Keratinocyte (primary cell): ENCODE measurements around the gene MST1. TPM values are rescaled to one million over a fixed set of nuclear protein-coding genes. Genes with fewer than 3 reads are reported as not detected.

Experiments
- DNase-seq: peaks from one replicate; pipeline ENCODE4 v3.0.0-alpha.2; 2011; ENCODE audit warnings: low read depth, missing footprints, low spot score
- FAIRE-seq: peaks from 2 replicates; lab custom pipeline; 2011; peaks lifted over from hg19 to GRCh38; lab: Jason Lieb, UNC
- H2AFZ ChIP-seq: 2 replicates; pipeline ENCODE4 v1.6.0; 2012; ENCODE audit warnings: low read length, control low read depth, inconsistent platforms; ENCODE audit not compliant: control insufficient read depth
- H3K27ac ChIP-seq: 2 replicates; pipeline ENCODE4 v1.5.1; 2011; ENCODE audit warnings: low read length; ENCODE audit not compliant: control insufficient read depth, insufficient read depth
- H3K27me3 ChIP-seq: 3 replicates; pipeline ENCODE4 v1.6.0; 2011; ENCODE audit warnings: low read length; ENCODE audit not compliant: control insufficient read depth, insufficient read depth; ENCODE audit errors: extremely low read depth
- H3K36me3 ChIP-seq, 2 experiments: 2 replicates in 1 of 2; 3 replicates in 1 of 2; pipeline ENCODE4 v1.5.1; 2011; ENCODE audit warnings: low read length in 2 of 2, mild to moderate bottlenecking in 1 of 2; ENCODE audit not compliant: control insufficient read depth in 2 of 2, insufficient read depth in 2 of 2; ENCODE audit errors: extremely low read depth in 1 of 2
- H3K4me1 ChIP-seq: 3 replicates; pipeline ENCODE4 v1.5.1; 2011; ENCODE audit warnings: low read length; ENCODE audit not compliant: control insufficient read depth, insufficient read depth; ENCODE audit errors: extremely low read depth
- H3K4me2 ChIP-seq: 3 replicates; pipeline ENCODE4 v1.6.0; 2011; ENCODE audit warnings: low read depth, low read length; ENCODE audit not compliant: control insufficient read depth, insufficient read depth; ENCODE audit errors: extremely low read depth
- H3K4me3 ChIP-seq, 3 experiments: fragments of 200-600 bp in 1 of 3; sonication (generic) in 1 of 3; 2 replicates in 2 of 3; 3 replicates in 1 of 3; pipeline ENCODE4 v1.5.1; 2011 to 2016; ENCODE audit warnings: low read length in 3 of 3, mild to moderate bottlenecking in 3 of 3, control low read depth in 2 of 3, inconsistent platforms in 1 of 3, low read depth in 1 of 3, mixed read lengths in 1 of 3, mixed run types in 1 of 3, moderate library complexity in 1 of 3; ENCODE audit not compliant: control insufficient read depth in 2 of 3, insufficient read depth in 2 of 3; ENCODE audit errors: extremely low read depth in 1 of 3
- H3K79me2 ChIP-seq: 2 replicates; pipeline ENCODE4 v1.6.0; 2012; ENCODE audit warnings: low read length; ENCODE audit not compliant: control insufficient read depth, insufficient read depth
- H3K9ac ChIP-seq: 3 replicates; pipeline ENCODE4 v1.6.0; 2011; ENCODE audit warnings: low read length; ENCODE audit not compliant: control insufficient read depth, insufficient read depth; ENCODE audit errors: extremely low read depth
- H3K9me1 ChIP-seq: 3 replicates; pipeline ENCODE4 v1.6.0; 2011; ENCODE audit warnings: low read length; ENCODE audit not compliant: control insufficient read depth, insufficient read depth; ENCODE audit errors: extremely low read depth
- H3K9me3 ChIP-seq: 2 replicates; pipeline ENCODE4 v1.5.1; 2012; ENCODE audit warnings: low read depth, low read length; ENCODE audit not compliant: control insufficient read depth
- H4K20me1 ChIP-seq: 3 replicates; pipeline ENCODE4 v1.6.0; 2011; ENCODE audit warnings: low read length; ENCODE audit not compliant: control insufficient read depth, insufficient read depth; ENCODE audit errors: extremely low read depth
- EZH2 ChIP-seq: IDR thresholded peaks from one replicate; pipeline ENCODE4 v1.6.1; 2012; ENCODE audit warnings: inconsistent platforms, mild to moderate bottlenecking, low read length, moderate library complexity
- dilution Hi-C: fragments of 300-500 bp; cut with MboI; formaldehyde crosslinking; loops from one replicate; pipeline ENCODE4 v1.7.0; 2020; ENCODE audit warnings: low sequenced_read_pairs; ENCODE audit not compliant: extremely low pct_ligation_motif_present
- polyA plus RNA-seq, 5 experiments: library from polyadenylated mRNA; depleted of rRNA in 3 of 5; stranded (reverse) in 3 of 5; stranded (forward) in 1 of 5; unstranded in 1 of 5; fragments of >200 nt; gene quantifications; 1 replicate in 1 of 5; 2 replicates in 3 of 5; 3 replicates in 1 of 5; pipeline versions ENCODE4 v1.2.1 to v1.2.3, GENCODE V29; 2011 to 2012; ENCODE audit warnings: missing spikeins in 2 of 5, low read depth in 1 of 5, low replicate concordance in 1 of 5
- TF ChIP-seq, protein P1 (sequence below), 3 experiments: IDR thresholded peaks in 1 of 3; conservative IDR thresholded peaks in 1 of 3; optimal IDR thresholded peaks in 1 of 3; 2 replicates in 2 of 3; 3 replicates in 1 of 3; pipeline versions ENCODE3 to v1.5.1; 2011; ENCODE audit warnings: low read length in 3 of 3, mild to moderate bottlenecking in 3 of 3, moderate library complexity in 2 of 3, control low read depth in 1 of 3, inconsistent platforms in 1 of 3; ENCODE audit not compliant: insufficient read depth in 2 of 3; ENCODE audit errors: extremely low read depth in 1 of 3

MST1 gene
- polyA plus RNA-seq, 1 donor (not counting 4 experiments of a cell fraction or from before 2014, with no cell fraction given) = 5.2 TPM

DNA sequence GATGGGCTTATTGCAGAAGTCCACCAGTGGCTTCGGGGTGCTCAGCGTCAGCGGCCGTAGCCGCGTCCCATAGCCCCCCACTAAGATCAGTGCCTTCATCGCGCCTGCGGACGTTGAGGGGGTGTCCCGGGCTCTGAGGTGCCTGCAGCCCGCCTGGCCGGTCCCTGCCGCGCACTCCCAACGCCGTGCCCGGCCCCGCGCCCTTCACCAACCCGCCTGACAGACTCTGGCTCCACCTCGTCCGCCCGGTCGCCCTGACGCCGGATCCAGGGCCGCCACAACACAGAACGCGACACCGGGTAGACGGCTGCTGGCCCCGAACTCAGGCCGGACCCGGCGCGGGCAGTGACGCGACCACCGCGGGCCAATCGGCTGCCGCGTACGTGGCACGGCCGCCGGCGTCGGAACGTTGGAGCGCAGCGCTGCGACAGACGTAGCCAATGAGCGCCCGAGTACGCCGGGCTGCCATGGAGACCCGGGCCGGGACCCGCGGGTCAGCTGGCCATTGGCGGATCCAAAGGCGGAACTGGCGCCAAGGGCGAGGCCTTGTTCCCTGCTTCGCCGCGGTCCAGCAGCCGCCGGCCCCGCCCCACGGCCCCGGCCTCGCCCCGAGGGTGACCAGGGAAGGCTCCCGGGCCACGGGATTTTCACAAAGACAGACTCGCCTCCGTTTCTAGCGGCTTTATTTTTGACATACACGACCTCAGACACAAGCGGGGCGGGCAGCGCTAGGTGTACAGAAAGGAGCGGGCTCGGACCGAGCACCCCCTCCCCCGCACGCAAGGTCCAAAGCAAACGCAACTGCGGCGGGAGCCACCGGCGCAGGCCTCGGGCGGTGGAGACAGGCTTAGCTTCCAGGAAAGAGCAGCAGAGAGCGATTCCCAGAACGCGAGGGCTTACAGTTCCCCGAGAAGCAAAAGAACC is 34.6 kb upstream of the MST1 start, which contains the start of gene GMPPB:
GMPPB (minus strand) TSS at position 324 of the 924 bp plus-strand sequence; CDS start at position 99, 225 bp downstream.
- FAIRE-seq (peak; percentile 67), DNase-seq (peak; percentile 76)
- H2AFZ ChIP-seq = peak within 1 kb of the TSS; percentile 62
- peaks cover 17% of the 10 kb centered on the region for H3K79me2 ChIP-seq
- peaks cover 9% of the 10 kb centered on the region for H4K20me1 ChIP-seq
- H3K36me3 ChIP-seq = peaks cover 21 to 30% of the 10 kb centered on the region in 2 experiments
- no peaks in the 10 kb centered on the region for H3K9me3 ChIP-seq
- no peaks in the 10 kb centered on the region for H3K9me1 ChIP-seq
- H3K4me3 ChIP-seq = peak within 1 kb of the TSS; percentile 94 to 99 (median 96)
- TF ChIP-seq, protein P1, sequence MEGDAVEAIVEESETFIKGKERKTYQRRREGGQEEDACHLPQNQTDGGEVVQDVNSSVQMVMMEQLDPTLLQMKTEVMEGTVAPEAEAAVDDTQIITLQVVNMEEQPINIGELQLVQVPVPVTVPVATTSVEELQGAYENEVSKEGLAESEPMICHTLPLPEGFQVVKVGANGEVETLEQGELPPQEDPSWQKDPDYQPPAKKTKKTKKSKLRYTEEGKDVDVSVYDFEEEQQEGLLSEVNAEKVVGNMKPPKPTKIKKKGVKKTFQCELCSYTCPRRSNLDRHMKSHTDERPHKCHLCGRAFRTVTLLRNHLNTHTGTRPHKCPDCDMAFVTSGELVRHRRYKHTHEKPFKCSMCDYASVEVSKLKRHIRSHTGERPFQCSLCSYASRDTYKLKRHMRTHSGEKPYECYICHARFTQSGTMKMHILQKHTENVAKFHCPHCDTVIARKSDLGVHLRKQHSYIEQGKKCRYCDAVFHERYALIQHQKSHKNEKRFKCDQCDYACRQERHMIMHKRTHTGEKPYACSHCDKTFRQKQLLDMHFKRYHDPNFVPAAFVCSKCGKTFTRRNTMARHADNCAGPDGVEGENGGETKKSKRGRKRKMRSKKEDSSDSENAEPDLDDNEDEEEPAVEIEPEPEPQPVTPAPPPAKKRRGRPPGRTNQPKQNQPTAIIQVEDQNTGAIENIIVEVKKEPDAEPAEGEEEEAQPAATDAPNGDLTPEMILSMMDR (optimal IDR thresholded peaks at IDR 0.05 in 1 of 3, IDR thresholded peaks at IDR 0.05 in 1 of 3, conservative IDR thresholded peaks at IDR 0.05 in 1 of 3; ENCODE audit: extremely low read depth in 1 of 3, insufficient read depth in 2 of 3, low read length in 3 of 3) = no peak
- TF ChIP-seq EZH2 = no peak
- no peaks in the 10 kb centered on the region for H3K27me3 ChIP-seq
- dilution Hi-C loops = no loop called here
- H3K9ac ChIP-seq = peak within 1 kb of the TSS; percentile 99
- H3K27ac ChIP-seq = peak within 1 kb of the TSS; percentile 96
- peaks cover 17% of the 10 kb centered on the region for H3K4me1 ChIP-seq
- peak within 1 kb of the TSS; percentile 95 for H3K4me2 ChIP-seq

DNA sequence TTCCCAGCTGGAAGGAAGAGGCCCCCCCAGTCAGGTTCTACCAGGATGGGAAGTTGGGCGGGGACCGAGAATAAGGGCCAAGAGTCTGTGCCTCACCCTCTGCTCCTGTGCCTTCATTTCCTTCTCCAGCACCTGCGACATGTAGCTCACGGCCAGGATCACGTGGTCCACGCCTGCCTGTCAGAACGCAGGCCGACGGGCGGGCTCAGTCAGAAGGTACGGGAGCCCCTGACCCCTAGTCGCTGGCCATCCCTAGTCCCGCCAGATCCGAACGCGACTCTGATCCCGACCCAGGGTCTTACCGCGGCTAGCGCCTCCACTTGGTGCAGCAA is 34.0 kb upstream of the MST1 start:
- FAIRE-seq = peak; percentile 51
- peak overlapping the region; percentile 94 to 99 (median 96) for H3K4me3 ChIP-seq
- H2AFZ ChIP-seq = peak overlapping the region; percentile 62

More for the DNA sequence above, 34.0 kb upstream of the MST1 start:
- DNase-seq = no peak
- Histone ChIP-seq H3K9me3 (no peaks in the 10 kb centered on the region), H3K9me1 (no peaks in the 10 kb centered on the region), H4K20me1 (peaks cover 14% of the 10 kb centered on the region), H3K27ac (peak overlapping the region; percentile 96), H3K4me2 (peak overlapping the region; percentile 80), H3K79me2 (peaks cover 17% of the 10 kb centered on the region), H3K9ac (peak overlapping the region; percentile 99), H3K4me1 (peaks cover 23% of the 10 kb centered on the region), H3K27me3 (no peaks in the 10 kb centered on the region), H3K36me3 (peaks cover 21 to 30% of the 10 kb centered on the region in 2 experiments)
- dilution Hi-C loops = no loop called here
- TF ChIP-seq, protein P1 (optimal IDR thresholded peaks at IDR 0.05 in 1 of 3, IDR thresholded peaks at IDR 0.05 in 1 of 3, conservative IDR thresholded peaks at IDR 0.05 in 1 of 3; ENCODE audit: extremely low read depth in 1 of 3, insufficient read depth in 2 of 3, low read length in 3 of 3) = no peak
- no peak for TF ChIP-seq EZH2
